ENCODE measurements around the gene HMBS.

The HMBS gene

DNA sequence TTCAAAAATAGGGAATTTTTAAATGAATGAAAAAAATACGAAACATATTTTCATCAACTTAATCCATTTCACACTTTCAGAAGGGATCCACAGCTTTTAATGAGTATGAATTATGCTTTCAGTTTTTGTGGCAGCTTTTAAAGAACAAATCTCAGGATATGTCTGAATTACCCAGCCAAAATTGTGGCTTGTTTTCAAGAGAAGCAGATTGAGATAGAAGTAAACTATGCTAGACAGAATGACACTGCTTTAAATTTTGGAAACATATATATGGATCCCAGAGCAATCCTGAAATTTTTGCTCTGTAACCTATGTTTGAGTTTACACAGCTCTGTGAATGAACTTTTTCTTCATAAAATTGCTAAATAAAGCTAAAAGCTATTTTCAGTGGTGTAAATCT is 34.3 kb downstream of the HMBS start:
- Mint-ChIP-seq H3K4me1 (peaks cover 37% of the 10 kb centered on the region), H3K27me3 (ENCODE audit: low read depth, poor library complexity) (peaks cover 3% of the 10 kb centered on the region), H3K9me3 (no peaks in the 10 kb centered on the region), H3K27ac (no peak overlapping the region), H3K4me3 (no peak overlapping the region), H3K36me3 (ENCODE audit: low read depth) (peaks cover 16% of the 10 kb centered on the region)
- TF ChIP-seq, protein P1, sequence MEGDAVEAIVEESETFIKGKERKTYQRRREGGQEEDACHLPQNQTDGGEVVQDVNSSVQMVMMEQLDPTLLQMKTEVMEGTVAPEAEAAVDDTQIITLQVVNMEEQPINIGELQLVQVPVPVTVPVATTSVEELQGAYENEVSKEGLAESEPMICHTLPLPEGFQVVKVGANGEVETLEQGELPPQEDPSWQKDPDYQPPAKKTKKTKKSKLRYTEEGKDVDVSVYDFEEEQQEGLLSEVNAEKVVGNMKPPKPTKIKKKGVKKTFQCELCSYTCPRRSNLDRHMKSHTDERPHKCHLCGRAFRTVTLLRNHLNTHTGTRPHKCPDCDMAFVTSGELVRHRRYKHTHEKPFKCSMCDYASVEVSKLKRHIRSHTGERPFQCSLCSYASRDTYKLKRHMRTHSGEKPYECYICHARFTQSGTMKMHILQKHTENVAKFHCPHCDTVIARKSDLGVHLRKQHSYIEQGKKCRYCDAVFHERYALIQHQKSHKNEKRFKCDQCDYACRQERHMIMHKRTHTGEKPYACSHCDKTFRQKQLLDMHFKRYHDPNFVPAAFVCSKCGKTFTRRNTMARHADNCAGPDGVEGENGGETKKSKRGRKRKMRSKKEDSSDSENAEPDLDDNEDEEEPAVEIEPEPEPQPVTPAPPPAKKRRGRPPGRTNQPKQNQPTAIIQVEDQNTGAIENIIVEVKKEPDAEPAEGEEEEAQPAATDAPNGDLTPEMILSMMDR (IDR thresholded peaks at IDR 0.05): no peak
- DNase-seq: no peak

DNA sequence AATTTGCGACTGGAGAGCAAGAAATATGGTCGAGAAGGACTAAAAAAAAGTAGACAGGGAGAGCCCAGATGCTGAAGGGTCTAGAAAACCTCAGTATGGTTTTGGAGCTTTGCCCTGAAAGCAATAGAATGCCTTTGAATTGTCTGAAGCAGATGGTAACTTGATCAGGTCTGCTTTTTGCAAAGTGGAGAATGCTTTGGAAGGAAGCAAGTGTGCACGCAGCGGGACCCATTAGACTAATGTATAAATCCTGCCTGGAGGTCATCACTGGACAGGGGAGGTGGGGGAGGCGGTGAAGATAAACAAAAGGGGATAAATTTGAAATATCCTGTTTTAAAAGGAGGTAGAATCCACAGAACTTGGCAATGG is 35.9 kb downstream of the HMBS start:
- no peaks in the 10 kb centered on the region for H3K9me3 Mint-ChIP-seq
- peak; percentile 46 for DNase-seq
- peaks cover 18% of the 10 kb centered on the region for H3K36me3 Mint-ChIP-seq (ENCODE audit: low read depth)
- TF ChIP-seq, protein P1 (IDR thresholded peaks at IDR 0.05): no peak
- H3K4me3 Mint-ChIP-seq: peak overlapping the region; percentile 98
- H3K27ac Mint-ChIP-seq: peak overlapping the region; percentile 73
- peaks cover 31% of the 10 kb centered on the region for H3K4me1 Mint-ChIP-seq
- peaks cover 3% of the 10 kb centered on the region for H3K27me3 Mint-ChIP-seq (ENCODE audit: low read depth, poor library complexity)

DNA sequence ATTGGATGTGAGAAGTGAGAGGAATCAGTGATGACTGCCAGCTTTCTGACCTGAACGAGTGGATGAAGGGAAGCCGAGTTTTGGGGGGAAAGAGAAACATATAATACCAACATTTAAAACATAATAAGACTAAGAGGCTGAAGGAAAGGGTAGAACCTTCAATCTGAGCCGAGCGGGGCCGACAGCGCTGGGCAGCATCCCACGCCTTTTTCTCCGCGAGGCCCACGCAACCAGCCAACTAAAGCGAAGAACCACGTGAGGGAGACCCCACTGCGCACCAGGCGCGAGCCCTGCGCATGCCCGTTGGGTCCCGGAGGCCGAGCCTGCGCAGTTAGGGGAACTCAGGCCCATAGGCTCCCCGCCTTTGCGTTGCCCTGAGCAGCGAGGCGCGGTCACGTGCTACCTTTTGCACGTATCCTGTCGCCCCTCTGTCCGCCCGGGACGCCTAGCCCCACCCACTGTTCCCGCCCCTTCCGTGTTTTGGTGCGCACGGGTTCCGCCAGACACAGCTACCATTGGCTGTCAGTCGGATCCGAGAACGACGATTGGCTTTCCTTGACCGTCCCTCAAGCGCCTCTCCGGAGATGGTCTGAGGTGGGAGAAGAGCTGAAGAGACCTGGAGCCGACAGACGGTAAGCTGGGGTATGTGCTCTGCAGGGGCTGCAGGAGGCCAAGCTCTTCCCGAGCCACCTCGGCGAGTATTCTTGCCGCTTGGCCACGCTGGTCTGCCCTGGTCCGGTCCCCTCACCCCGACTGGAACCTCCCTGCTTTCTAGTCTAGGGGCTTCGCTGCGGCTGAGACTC is 36.5 kb downstream of the HMBS start, which contains the start of gene HINFP:
TSS of gene HINFP (plus strand) at position 573 of the 803 bp plus-strand sequence. CDS start 5,365 bp downstream, outside the sequence.
- TF ChIP-seq, protein P1 (IDR thresholded peaks at IDR 0.05): no peak
- Mint-ChIP-seq H3K9me3 (no peaks in the 10 kb centered on the region), H3K27ac (peak within 1 kb of the TSS; percentile 89), H3K4me1 (peaks cover 30% of the 10 kb centered on the region), H3K4me3 (peak within 1 kb of the TSS; percentile 98), H3K36me3 (ENCODE audit: low read depth) (peaks cover 18% of the 10 kb centered on the region), H3K27me3 (ENCODE audit: low read depth, poor library complexity) (peaks cover 3% of the 10 kb centered on the region)
- peak; percentile 99 for DNase-seq

DNA sequence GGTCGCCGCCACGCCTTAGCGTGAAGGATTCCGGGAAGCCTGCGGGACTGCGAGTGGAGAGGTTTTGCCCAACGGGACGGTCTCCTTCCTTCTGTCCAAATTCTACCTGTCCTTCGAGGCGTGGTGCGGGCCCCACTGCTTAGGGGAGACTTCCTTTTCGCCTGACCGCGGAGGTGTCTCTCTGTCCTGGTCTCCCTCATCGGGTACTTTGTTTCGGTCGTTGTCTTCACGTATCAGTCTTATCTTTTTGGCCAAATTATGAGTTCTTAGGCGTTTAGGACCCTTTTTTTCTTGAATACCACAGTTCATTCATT is 37.1 kb downstream of the HMBS start:
- Mint-ChIP-seq H3K4me1 (peaks cover 32% of the 10 kb centered on the region), H3K27ac (peak overlapping the region; percentile 89), H3K4me3 (peak overlapping the region; percentile 98), H3K27me3 (ENCODE audit: low read depth, poor library complexity) (peaks cover 3% of the 10 kb centered on the region), H3K9me3 (no peaks in the 10 kb centered on the region), H3K36me3 (ENCODE audit: low read depth) (peaks cover 20% of the 10 kb centered on the region)
- TF ChIP-seq, protein P1 (IDR thresholded peaks at IDR 0.05): no peak
- DNase-seq: no peak

DNA sequence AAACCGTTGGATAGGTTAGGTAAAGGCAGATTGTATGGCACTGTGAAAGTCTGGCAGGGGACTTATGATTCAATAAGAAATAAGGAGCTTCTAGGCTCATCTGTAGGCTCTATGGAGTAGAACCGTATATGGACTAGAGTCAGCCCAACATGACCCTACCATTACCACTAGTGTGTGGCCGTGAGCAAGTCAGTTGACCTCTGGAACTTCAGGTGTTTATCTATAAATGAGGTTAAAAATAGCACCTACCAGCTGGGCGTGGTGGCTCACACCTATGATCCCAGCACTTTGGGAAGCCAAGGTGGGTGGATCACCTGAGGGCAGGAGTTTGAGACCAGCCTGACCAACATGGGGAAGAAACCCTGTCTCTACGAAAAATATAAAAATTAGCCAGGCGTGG is 41.1 kb downstream of the HMBS start:
- Mint-ChIP-seq H3K36me3 (ENCODE audit: low read depth) (peaks cover 50% of the 10 kb centered on the region), H3K4me1 (peaks cover 30% of the 10 kb centered on the region), H3K27me3 (ENCODE audit: low read depth, poor library complexity) (peaks cover 3% of the 10 kb centered on the region), H3K9me3 (no peaks in the 10 kb centered on the region), H3K27ac (no peak overlapping the region), H3K4me3 (no peak overlapping the region)
- TF ChIP-seq, protein P1 (IDR thresholded peaks at IDR 0.05): no peak
- no peak for DNase-seq

Data from nephron progenitor cell (in vitro differentiated cells).